SK-N-SH (cell line): Measurements from ENCODE around the gene MED16. TPM values are rescaled to one million over a fixed set of nuclear protein-coding genes. Genes with fewer than 3 reads are reported as not detected.

Experiments
- CTCF ChIA-PET: fragments of 300-600, 350-600 bp; formaldehyde crosslinking; extraction: SDS; loops from one replicate; lab custom pipeline; 2021; lab: Yijun Ruan, JAX
- POLR2A ChIA-PET: fragments of 350-600 bp; sonication (Branson Sonifier 250); formaldehyde crosslinking; extraction: SDS; loops from one replicate; lab custom pipeline; 2020; ENCODE audit warnings: antibody characterized with exemption, inconsistent platforms; lab: Yijun Ruan, JAX
- DNase-seq: peaks from one replicate; pipeline ENCODE4 v3.0.0; 2012
- H2AFZ ChIP-seq: fragments of 200-600 bp; sonication (generic); 2 replicates; pipeline ENCODE4 v1.8.1; 2016; ENCODE audit warnings: antibody characterized with exemption, mild to moderate bottlenecking, low read depth
- H3F3A ChIP-seq: fragments of 200-600 bp; sonication (generic); replicated peaks from 2 replicates; pipeline ENCODE3; 2016; ENCODE audit warnings: antibody characterized with exemption, mild to moderate bottlenecking; ENCODE audit not compliant: insufficient read depth
- H3K27ac ChIP-seq, 2 experiments: fragments of 200-500 bp in 1 of 2; fragments of 200-600 bp in 1 of 2; sonication (Bioruptor generic) in 1 of 2; sonication (generic), shearing (Covaris generic) in 1 of 2; 2 replicates each; pipeline versions ENCODE4 v1.5.1 to v1.6.1; 2014 to 2016; ENCODE audit warnings: low read depth in 2 of 2, inconsistent platforms in 1 of 2, low read length in 1 of 2, mild to moderate bottlenecking in 1 of 2, mixed read lengths in 1 of 2
- H3K27me3 ChIP-seq: fragments of 200-600 bp; sonication (generic), shearing (Covaris generic); 2 replicates; pipeline ENCODE4 v1.6.1; 2016; ENCODE audit warnings: mixed run types; ENCODE audit not compliant: insufficient read depth
- H3K36me3 ChIP-seq, 2 experiments: fragments of 200-500 bp in 1 of 2; fragments of 200-600 bp in 1 of 2; sonication (Bioruptor generic) in 1 of 2; sonication (generic) in 1 of 2; replicated peaks in 1 of 2; 2 replicates each; pipeline versions ENCODE3 to v1.5.1; 2014 to 2016; ENCODE audit warnings: low read length in 1 of 2, mild to moderate bottlenecking in 1 of 2; ENCODE audit not compliant: insufficient read depth in 2 of 2, control insufficient read depth in 1 of 2
- H3K4me1 ChIP-seq, 2 experiments: fragments of 200-500 bp in 1 of 2; fragments of 200-600 bp in 1 of 2; sonication (Bioruptor generic) in 1 of 2; sonication (generic), shearing (Covaris generic) in 1 of 2; 2 replicates each; pipeline versions ENCODE4 v1.5.1 to v1.6.1; 2014 to 2016; ENCODE audit warnings: low read depth in 1 of 2, low read length in 1 of 2, mixed run types in 1 of 2; ENCODE audit not compliant: insufficient read depth in 2 of 2, control insufficient read depth in 1 of 2
- H3K4me2 ChIP-seq: fragments of 200-600 bp; sonication (generic), shearing (Covaris generic); 2 replicates; pipeline ENCODE4 v1.6.1; 2017; ENCODE audit warnings: mixed run types
- H3K4me3 ChIP-seq, 2 experiments: fragments of 200-500 bp in 1 of 2; fragments of 200-600 bp in 1 of 2; sonication (Bioruptor generic) in 1 of 2; sonication (generic), shearing (Covaris generic) in 1 of 2; 2 replicates each; pipeline versions ENCODE4 v1.5.1 to v1.8.1; 2014 to 2016; ENCODE audit warnings: low read depth in 2 of 2, inconsistent platforms in 1 of 2, low read length in 1 of 2, mild to moderate bottlenecking in 1 of 2, mixed read lengths in 1 of 2, moderate library complexity in 1 of 2
- H3K79me2 ChIP-seq: fragments of 200-600 bp; sonication (generic); 2 replicates; pipeline ENCODE4 v1.8.1; 2017; ENCODE audit warnings: mild to moderate bottlenecking; ENCODE audit not compliant: insufficient read depth
- H3K9ac ChIP-seq: fragments of 200-600 bp; sonication (generic); 2 replicates; pipeline ENCODE4 v1.6.1; 2017; ENCODE audit warnings: mixed run types
- H3K9me2 ChIP-seq: fragments of 200-600 bp; sonication (generic); 2 replicates; pipeline ENCODE4 v1.6.1; 2017; ENCODE audit warnings: mixed run types
- H3K9me3 ChIP-seq: fragments of 200-600 bp; sonication (generic); 2 replicates; pipeline ENCODE4 v1.6.1; 2017; ENCODE audit warnings: mixed run types, mild to moderate bottlenecking, moderate library complexity
- H4K20me1 ChIP-seq: fragments of 200-600 bp; sonication (generic); 2 replicates; pipeline ENCODE4 v1.6.1; 2017; ENCODE audit warnings: mild to moderate bottlenecking, mixed run types; ENCODE audit not compliant: insufficient read depth
- EZH2phosphoT487 ChIP-seq: fragments of 200-600 bp; sonication (generic); IDR thresholded peaks from 2 replicates; pipeline ENCODE4 v1.6.1; 2017; ENCODE audit warnings: low read depth, mixed run types, mild to moderate bottlenecking, antibody characterized with exemption, moderate library complexity, borderline replicate concordance
- FOXJ3 ChIP-seq: sonication (generic); formaldehyde crosslinking; IDR thresholded peaks from 2 replicates; pipeline ENCODE4 v1.5.1; 2020; ENCODE audit warnings: mild to moderate bottlenecking, missing genetic modification reagents
- FOXM1 ChIP-seq: IDR thresholded peaks from 2 replicates; pipeline ENCODE4 v1.4.0; 2012; ENCODE audit warnings: low read depth, mild to moderate bottlenecking
- GABPA ChIP-seq: IDR thresholded peaks from 2 replicates; pipeline ENCODE4 v1.4.0; 2012; ENCODE audit warnings: low read depth, mild to moderate bottlenecking
- MEF2A ChIP-seq: IDR thresholded peaks from 2 replicates; pipeline ENCODE4 v1.4.0; 2012; ENCODE audit warnings: low read depth, borderline replicate concordance
- MXI1 ChIP-seq: IDR thresholded peaks from 2 replicates; pipeline ENCODE4 v1.6.1; 2012; ENCODE audit warnings: mild to moderate bottlenecking, low read depth, low read length, improper control_type of control experiment
- POLR2AphosphoS5 ChIP-seq: IDR thresholded peaks from 2 replicates; pipeline ENCODE4 v1.6.1; 2012; ENCODE audit warnings: low read depth, low read length
- RCOR1 ChIP-seq: fragments of 150-350 bp; IDR thresholded peaks from 2 replicates; pipeline ENCODE4 v1.6.1; 2017; ENCODE audit warnings: antibody characterized with exemption, low read length
- RFX5 ChIP-seq: IDR thresholded peaks from 2 replicates; pipeline ENCODE4 v1.6.1; 2012; ENCODE audit warnings: mild to moderate bottlenecking, improper control_type of control experiment, low read length
- SIN3A ChIP-seq: IDR thresholded peaks from 2 replicates; pipeline ENCODE4 v1.6.1; 2012; ENCODE audit warnings: low read depth, mild to moderate bottlenecking, low read length, moderate library complexity, borderline replicate concordance
- SMC3 ChIP-seq: IDR thresholded peaks from 2 replicates; pipeline ENCODE4 v1.6.1; 2012; ENCODE audit warnings: low read depth, low read length, improper control_type of control experiment
- TAF1 ChIP-seq: IDR thresholded peaks from 2 replicates; pipeline ENCODE4 v1.6.1; 2012; ENCODE audit warnings: low read depth, mild to moderate bottlenecking, low read length, moderate library complexity, borderline replicate concordance
- WGBS: methylation state at CpG from one replicate; pipeline ENCODE4 v1.1.6; 2017; ENCODE audit warnings: low lambda C conversion rate; 5-methylcytosine and 5-hydroxymethylcytosine counted together
- polyA plus RNA-seq, 3 experiments: library from polyadenylated mRNA; depleted of rRNA; stranded (reverse); fragments of >200 nt; gene quantifications; 2 replicates each; pipeline ENCODE4 v1.2.3, GENCODE V29; 2012
- TF ChIP-seq, protein P1 (sequence below): IDR thresholded peaks from 2 replicates; pipeline ENCODE4; 2012
- TF ChIP-seq, protein P2 (sequence below): IDR thresholded peaks from 2 replicates; pipeline ENCODE4 v1.6.1; 2012; ENCODE audit warnings: mild to moderate bottlenecking, low read depth, low read length, moderate library complexity
- TF ChIP-seq, protein P3 (sequence below): fragments of 150-350 bp; IDR thresholded peaks from 2 replicates; pipeline ENCODE4 v1.6.1; 2016; ENCODE audit warnings: mild to moderate bottlenecking, low read depth, low read length
- TF ChIP-seq, protein P4 (sequence below): fragments of 150-350 bp; IDR thresholded peaks from 2 replicates; pipeline ENCODE4 v1.6.1; 2017; ENCODE audit warnings: antibody characterized with exemption, low read length, low read depth, borderline replicate concordance

MED16 gene
- polyA plus RNA-seq, 1 of the 3 experiments (the other 2 are of a cell fraction) = 40.6 TPM

DNA sequence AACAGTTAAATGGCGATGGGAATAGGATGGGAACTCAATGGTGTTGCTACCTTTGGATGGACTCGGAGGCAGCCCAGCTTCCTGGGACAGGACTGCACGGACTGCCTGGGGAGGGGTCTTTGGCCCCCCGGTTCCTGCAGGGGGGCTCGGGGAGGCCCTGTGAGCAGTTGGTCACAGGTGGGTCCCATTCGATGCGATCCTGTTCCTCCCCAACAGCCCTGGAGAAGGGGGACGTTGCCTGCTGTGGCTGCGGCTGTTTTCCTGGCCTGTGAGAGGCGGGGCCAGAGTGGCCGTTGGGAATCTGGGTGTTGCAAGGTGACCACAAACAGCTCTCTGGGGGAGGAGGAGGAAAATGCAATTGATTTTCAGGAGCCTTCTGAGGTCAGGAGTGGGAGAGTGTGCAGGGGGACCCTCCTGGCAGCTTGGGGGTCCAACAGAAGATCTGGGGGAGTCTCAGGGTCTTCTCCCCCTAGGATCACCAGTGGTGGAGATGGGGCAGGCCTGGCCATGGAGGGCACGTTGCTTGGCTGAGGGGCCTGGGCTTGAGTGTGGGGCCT lies 69.3 kb downstream of the MED16 start (continued):
- TF ChIP-seq, protein P1, sequence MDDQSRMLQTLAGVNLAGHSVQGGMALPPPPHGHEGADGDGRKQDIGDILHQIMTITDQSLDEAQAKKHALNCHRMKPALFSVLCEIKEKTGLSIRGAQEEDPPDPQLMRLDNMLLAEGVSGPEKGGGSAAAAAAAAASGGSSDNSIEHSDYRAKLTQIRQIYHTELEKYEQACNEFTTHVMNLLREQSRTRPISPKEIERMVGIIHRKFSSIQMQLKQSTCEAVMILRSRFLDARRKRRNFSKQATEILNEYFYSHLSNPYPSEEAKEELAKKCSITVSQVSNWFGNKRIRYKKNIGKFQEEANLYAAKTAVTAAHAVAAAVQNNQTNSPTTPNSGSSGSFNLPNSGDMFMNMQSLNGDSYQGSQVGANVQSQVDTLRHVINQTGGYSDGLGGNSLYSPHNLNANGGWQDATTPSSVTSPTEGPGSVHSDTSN = no peak
- no peak for TF ChIP-seq TAF1
- TF ChIP-seq, protein P2, sequence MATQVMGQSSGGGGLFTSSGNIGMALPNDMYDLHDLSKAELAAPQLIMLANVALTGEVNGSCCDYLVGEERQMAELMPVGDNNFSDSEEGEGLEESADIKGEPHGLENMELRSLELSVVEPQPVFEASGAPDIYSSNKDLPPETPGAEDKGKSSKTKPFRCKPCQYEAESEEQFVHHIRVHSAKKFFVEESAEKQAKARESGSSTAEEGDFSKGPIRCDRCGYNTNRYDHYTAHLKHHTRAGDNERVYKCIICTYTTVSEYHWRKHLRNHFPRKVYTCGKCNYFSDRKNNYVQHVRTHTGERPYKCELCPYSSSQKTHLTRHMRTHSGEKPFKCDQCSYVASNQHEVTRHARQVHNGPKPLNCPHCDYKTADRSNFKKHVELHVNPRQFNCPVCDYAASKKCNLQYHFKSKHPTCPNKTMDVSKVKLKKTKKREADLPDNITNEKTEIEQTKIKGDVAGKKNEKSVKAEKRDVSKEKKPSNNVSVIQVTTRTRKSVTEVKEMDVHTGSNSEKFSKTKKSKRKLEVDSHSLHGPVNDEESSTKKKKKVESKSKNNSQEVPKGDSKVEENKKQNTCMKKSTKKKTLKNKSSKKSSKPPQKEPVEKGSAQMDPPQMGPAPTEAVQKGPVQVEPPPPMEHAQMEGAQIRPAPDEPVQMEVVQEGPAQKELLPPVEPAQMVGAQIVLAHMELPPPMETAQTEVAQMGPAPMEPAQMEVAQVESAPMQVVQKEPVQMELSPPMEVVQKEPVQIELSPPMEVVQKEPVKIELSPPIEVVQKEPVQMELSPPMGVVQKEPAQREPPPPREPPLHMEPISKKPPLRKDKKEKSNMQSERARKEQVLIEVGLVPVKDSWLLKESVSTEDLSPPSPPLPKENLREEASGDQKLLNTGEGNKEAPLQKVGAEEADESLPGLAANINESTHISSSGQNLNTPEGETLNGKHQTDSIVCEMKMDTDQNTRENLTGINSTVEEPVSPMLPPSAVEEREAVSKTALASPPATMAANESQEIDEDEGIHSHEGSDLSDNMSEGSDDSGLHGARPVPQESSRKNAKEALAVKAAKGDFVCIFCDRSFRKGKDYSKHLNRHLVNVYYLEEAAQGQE = no peak
- TF ChIP-seq RCOR1 = no peak
- no peak for TF ChIP-seq SIN3A
- TF ChIP-seq GABPA = no peak
- no peak for TF ChIP-seq MXI1
- TF ChIP-seq EZH2phosphoT487 = no peak

DNA sequence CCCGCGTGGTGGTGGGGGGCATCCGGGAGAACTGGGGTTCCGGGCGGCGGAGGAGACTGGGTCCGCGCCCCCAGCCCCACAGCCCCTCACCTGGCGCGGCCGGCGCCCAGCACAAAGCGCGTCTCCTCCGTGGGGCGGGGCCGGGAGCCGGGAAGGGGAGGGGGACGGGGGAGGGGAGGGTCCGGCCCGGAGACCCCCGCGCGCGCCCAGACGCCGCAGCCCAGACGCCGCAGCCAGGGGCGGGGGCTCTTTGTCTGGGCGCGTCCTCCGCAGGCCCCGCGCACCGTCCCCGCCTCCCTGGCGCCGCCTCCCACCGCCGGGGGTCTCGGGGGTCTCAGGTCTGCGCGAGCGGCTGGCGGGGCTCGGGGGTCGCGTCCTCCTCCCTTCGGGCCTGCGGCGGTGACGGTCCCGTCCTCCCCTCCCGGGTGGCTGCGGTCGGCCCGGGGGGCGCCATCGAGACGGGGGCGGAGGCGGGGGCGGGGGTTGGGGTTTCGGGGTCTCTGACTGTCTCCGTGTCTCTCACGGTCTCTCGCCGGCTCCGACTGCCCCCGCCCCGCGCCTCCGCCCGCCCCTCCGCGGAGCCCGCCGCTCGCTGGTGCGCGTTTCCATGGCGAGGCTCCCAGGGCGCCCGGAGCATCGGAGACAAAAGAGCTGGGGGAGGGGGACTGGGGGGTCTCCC lies 71.0 kb downstream of the MED16 start, which contains the start of gene PLPPR3:
TSS of gene PLPPR3 (minus strand) at position 131 of the 679 bp plus-strand sequence. CDS start 396 bp downstream, outside the sequence.
- no peaks in the 10 kb centered on the region for H3K27me3 ChIP-seq
- H3K9me3 ChIP-seq = no peaks in the 10 kb centered on the region
- no peaks in the 10 kb centered on the region for H3K9me2 ChIP-seq
- no peak within 1 kb of the TSS; a peak in 1 of 4 replicates for H3K27ac ChIP-seq
- H3K79me2 ChIP-seq = no peaks in the 10 kb centered on the region
- peaks cover 3% of the 10 kb centered on the region for H3F3A ChIP-seq
- H3K9ac ChIP-seq = no peak within 1 kb of the TSS
- no peak within 1 kb of the TSS for H2AFZ ChIP-seq
- peak within 1 kb of the TSS; percentile 41 to 45 for H3K4me3 ChIP-seq
- peak; percentile 83 for DNase-seq
- H3K36me3 ChIP-seq = no peaks in the 10 kb centered on the region
- H3K4me1 ChIP-seq = no peaks in the 10 kb centered on the region; a peak in 1 of 4 replicates
- CTCF ChIA-PET = interaction anchor here (0.5 kb wide), 1 partner anchor 29 kb away, joined by 3 read pairs; no protein-coding TSS in a partner anchor
- H3K4me2 ChIP-seq = peak within 1 kb of the TSS; percentile 67; the same call in 1 of the 2 replicates
- POLR2A ChIA-PET = no interaction called here
- no peaks in the 10 kb centered on the region for H4K20me1 ChIP-seq
- WGBS = 7% methylated on average over 10 of the region's 86 CpGs
- TF ChIP-seq RFX5 (no peak), MXI1 (no peak), SIN3A (no peak), SMC3 (no peak), TAF1 (no peak), FOXJ3 (CRISPR knock-in tag) (no peak), MEF2A (no peak), FOXM1 (no peak), POLR2AphosphoS5 (no peak)
- TF ChIP-seq, protein P3, sequence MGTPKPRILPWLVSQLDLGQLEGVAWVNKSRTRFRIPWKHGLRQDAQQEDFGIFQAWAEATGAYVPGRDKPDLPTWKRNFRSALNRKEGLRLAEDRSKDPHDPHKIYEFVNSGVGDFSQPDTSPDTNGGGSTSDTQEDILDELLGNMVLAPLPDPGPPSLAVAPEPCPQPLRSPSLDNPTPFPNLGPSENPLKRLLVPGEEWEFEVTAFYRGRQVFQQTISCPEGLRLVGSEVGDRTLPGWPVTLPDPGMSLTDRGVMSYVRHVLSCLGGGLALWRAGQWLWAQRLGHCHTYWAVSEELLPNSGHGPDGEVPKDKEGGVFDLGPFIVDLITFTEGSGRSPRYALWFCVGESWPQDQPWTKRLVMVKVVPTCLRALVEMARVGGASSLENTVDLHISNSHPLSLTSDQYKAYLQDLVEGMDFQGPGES = no peak
- TF ChIP-seq, protein P1 = no peak
- TF ChIP-seq, protein P4, sequence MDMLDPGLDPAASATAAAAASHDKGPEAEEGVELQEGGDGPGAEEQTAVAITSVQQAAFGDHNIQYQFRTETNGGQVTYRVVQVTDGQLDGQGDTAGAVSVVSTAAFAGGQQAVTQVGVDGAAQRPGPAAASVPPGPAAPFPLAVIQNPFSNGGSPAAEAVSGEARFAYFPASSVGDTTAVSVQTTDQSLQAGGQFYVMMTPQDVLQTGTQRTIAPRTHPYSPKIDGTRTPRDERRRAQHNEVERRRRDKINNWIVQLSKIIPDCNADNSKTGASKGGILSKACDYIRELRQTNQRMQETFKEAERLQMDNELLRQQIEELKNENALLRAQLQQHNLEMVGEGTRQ = no peak
- TF ChIP-seq, protein P2 = no peak
